Spleen (tissue), 7 donors: ENCODE measurements around the gene PCK2.

ENCODE experiments used
- POLR2A ChIP-seq, 3 donors: fragments of 450-650 bp; IDR thresholded peaks; one replicate each; pipeline ENCODE4 v1.5.1; 2017; ENCODE audit warnings: antibody characterized with exemption in 3 of 3, mild to moderate bottlenecking in 1 of 3
- POLR2AphosphoS5 ChIP-seq, 3 donors: sonication (generic); formaldehyde crosslinking; IDR thresholded peaks; one replicate each; pipeline ENCODE4 v1.5.1; 2017; ENCODE audit warnings: antibody characterized with exemption in 3 of 3
- TF ChIP-seq, protein P1 (sequence below), 11 experiments: fragments of 200-600 bp in 7 of 11; fragments of 450-650 bp in 4 of 11; sonication (generic) in 4 of 11; IDR thresholded peaks in 8 of 11; conservative IDR thresholded peaks in 3 of 11; 1 replicate in 7 of 11; 2 replicates in 4 of 11; pipeline versions ENCODE4 v1.4.0 to v1.8.0; 2016 to 2021; ENCODE audit warnings: antibody characterized with exemption in 11 of 11, inconsistent platforms in 4 of 11, mild to moderate bottlenecking in 1 of 11
- donor health status: DM: no; HTN: no; CAD: no; lungs with moderate emphysema.
- donor health status: DM: no; HTN: no; CAD: no.
- donor health status: DM: no; HTN: no; CAD: no.

DNA sequence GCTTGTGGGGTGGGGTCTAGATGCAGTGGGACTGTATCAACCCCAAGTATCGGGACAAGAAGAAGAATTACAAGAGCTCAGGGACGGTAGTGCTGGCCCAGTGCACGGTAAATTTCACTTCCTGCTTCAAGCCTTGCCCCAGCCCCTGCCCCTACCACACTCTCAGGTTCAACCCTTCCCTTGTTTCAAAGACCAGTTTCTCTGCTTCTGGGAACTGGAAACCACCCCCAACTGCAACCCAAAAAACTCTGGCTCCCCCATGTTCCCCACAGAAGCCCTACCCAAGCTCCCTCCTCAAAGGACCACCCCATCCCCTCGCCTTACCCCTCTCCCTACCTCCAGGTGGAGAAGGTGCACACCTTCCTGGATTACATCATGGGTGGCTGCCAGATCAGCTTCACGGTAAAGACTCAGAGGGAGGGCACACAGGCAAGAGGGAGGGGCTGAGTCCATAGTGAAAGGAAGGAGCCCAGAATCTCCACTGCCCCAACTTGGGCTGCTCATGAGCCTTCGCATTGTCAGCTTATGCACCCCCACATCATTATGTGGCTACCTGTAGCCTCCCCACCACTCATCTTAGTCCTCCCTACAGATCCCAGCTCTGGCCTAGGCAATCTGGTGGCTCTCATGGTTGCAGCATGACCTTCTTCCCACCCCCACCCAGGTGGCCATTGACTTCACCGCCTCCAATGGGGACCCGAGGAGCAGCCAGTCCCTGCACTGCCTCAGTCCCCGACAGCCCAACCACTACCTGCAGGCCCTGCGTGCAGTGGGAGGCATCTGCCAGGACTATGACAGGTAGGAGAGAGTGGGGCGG lies 18.4 kb upstream of the PCK2 start:
- TF ChIP-seq, protein P1, sequence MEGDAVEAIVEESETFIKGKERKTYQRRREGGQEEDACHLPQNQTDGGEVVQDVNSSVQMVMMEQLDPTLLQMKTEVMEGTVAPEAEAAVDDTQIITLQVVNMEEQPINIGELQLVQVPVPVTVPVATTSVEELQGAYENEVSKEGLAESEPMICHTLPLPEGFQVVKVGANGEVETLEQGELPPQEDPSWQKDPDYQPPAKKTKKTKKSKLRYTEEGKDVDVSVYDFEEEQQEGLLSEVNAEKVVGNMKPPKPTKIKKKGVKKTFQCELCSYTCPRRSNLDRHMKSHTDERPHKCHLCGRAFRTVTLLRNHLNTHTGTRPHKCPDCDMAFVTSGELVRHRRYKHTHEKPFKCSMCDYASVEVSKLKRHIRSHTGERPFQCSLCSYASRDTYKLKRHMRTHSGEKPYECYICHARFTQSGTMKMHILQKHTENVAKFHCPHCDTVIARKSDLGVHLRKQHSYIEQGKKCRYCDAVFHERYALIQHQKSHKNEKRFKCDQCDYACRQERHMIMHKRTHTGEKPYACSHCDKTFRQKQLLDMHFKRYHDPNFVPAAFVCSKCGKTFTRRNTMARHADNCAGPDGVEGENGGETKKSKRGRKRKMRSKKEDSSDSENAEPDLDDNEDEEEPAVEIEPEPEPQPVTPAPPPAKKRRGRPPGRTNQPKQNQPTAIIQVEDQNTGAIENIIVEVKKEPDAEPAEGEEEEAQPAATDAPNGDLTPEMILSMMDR (IDR thresholded peaks at IDR 0.05 in 8 of 11, conservative IDR thresholded peaks at IDR 0.05 in 3 of 11) = no peak
- TF ChIP-seq POLR2AphosphoS5 (IDR thresholded peaks at IDR 0.05) = no peak
- TF ChIP-seq POLR2A (IDR thresholded peaks at IDR 0.05) = no peak
